ENCODE measurements around the gene PATJ.
A peak's percentile ranks its signal among the peaks of the same experiment; 100 is the strongest.

The PATJ gene

GRCh38 chr1:62128745-62129144 is 386.5 kb downstream of the PATJ start:
- no peak overlapping the region for H3K4me3 ChIP-seq (replicated peaks; ENCODE audit: low read depth, low read length)
- DNase-seq (ENCODE audit: extremely low read depth, low read depth), result no peak
- TF ChIP-seq, protein P1, sequence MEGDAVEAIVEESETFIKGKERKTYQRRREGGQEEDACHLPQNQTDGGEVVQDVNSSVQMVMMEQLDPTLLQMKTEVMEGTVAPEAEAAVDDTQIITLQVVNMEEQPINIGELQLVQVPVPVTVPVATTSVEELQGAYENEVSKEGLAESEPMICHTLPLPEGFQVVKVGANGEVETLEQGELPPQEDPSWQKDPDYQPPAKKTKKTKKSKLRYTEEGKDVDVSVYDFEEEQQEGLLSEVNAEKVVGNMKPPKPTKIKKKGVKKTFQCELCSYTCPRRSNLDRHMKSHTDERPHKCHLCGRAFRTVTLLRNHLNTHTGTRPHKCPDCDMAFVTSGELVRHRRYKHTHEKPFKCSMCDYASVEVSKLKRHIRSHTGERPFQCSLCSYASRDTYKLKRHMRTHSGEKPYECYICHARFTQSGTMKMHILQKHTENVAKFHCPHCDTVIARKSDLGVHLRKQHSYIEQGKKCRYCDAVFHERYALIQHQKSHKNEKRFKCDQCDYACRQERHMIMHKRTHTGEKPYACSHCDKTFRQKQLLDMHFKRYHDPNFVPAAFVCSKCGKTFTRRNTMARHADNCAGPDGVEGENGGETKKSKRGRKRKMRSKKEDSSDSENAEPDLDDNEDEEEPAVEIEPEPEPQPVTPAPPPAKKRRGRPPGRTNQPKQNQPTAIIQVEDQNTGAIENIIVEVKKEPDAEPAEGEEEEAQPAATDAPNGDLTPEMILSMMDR (IDR thresholded peaks at IDR 0.05; ENCODE audit: low read depth, low read length, missing control alignments), result no peak

DNA sequence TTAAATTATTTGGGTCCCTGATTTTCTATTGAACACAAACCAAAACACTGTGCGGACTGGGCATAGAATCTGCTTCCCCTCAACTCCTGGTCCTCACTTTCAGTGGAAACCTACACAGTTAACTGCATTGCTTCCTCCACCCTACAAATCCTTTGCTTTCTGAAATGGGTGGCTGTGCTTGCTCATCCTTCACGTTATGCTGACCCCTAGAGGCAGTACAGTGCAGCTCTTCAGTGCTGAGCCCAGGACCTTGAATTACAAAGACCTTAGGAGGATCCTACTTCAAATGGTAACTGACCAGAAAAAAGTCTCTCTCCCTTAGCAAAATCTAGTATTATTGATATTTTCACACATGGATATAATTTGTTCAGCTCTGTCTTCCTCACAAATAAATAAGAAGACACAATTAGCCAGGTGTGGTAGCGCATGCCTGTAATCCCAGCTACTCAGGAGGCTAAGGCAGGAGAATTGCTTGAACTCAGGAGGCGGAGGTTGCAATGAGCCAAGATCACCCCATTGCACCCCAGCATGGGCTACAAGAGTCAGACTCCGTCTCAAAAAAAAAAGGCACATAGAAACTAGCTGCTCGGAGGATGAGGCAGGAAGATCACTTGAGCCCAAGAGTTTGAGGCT is 388.9 kb downstream of the PATJ start:
- TF ChIP-seq, protein P1 (IDR thresholded peaks at IDR 0.05; ENCODE audit: low read depth, low read length, missing control alignments), result peak; percentile 97
- no peak overlapping the region for H3K4me3 ChIP-seq (replicated peaks; ENCODE audit: low read depth, low read length)
- peak; percentile 33 for DNase-seq (ENCODE audit: extremely low read depth, low read depth)

GRCh38 chr1:62138029-62138428 is 395.7 kb downstream of the PATJ start:
- no peak overlapping the region for H3K4me3 ChIP-seq (replicated peaks; ENCODE audit: low read depth, low read length)
- DNase-seq (ENCODE audit: extremely low read depth, low read depth), result no peak
- TF ChIP-seq, protein P1 (IDR thresholded peaks at IDR 0.05; ENCODE audit: low read depth, low read length, missing control alignments), result no peak

- TF ChIP-seq, protein P1 (IDR thresholded peaks at IDR 0.05; ENCODE audit: low read depth, low read length, missing control alignments), result no peak
- H3K4me3 ChIP-seq (replicated peaks; ENCODE audit: low read depth, low read length), result no peak overlapping the region
- no peak for DNase-seq (ENCODE audit: extremely low read depth, low read depth)
Observed at GRCh38 chr1:62139410-62139809, 397.1 kb downstream of the PATJ start.

- no peak overlapping the region for H3K4me3 ChIP-seq (replicated peaks; ENCODE audit: low read depth, low read length)
- no peak for DNase-seq (ENCODE audit: extremely low read depth, low read depth)
- TF ChIP-seq, protein P1 (IDR thresholded peaks at IDR 0.05; ENCODE audit: low read depth, low read length, missing control alignments), result no peak
Observed at GRCh38 chr1:62140666-62141065, 398.4 kb downstream of the PATJ start.

- DNase-seq (ENCODE audit: extremely low read depth, low read depth), result no peak
- H3K4me3 ChIP-seq (replicated peaks; ENCODE audit: low read depth, low read length), result no peak overlapping the region
- TF ChIP-seq, protein P1 (IDR thresholded peaks at IDR 0.05; ENCODE audit: low read depth, low read length, missing control alignments), result no peak
Observed at GRCh38 chr1:62142496-62142895, 400.2 kb downstream of the PATJ start.

All from HFF-Myc (cell line).